Vagina (tissue), 2 donors: ENCODE data around the gene EPHB1. TPM values are rescaled to one million over a fixed set of nuclear protein-coding genes. Genes with fewer than 3 reads are reported as not detected.

Source experiments
- DNase-seq, 2 donors: peaks; one replicate each; pipeline ENCODE4 v3.0.0-alpha.2; 2017; ENCODE audit errors: extremely low spot score in 2 of 2
- H3K27ac ChIP-seq: fragments of 200-600 bp; sonication (generic); one replicate; pipeline ENCODE4 v1.5.1; 2019
- H3K27me3 ChIP-seq: fragments of 200-600 bp; sonication (generic); one replicate; pipeline ENCODE4 v1.5.1; 2019
- H3K36me3 ChIP-seq, 2 donors: fragments of 200-600 bp; sonication (generic); one replicate each; pipeline ENCODE4 v1.5.1; 2017 to 2019
- H3K4me1 ChIP-seq: fragments of 200-600 bp; sonication (generic); one replicate; pipeline ENCODE4 v1.5.1; 2019
- H3K4me3 ChIP-seq, 2 donors: fragments of 200-600 bp; sonication (generic); 1 replicate in 1 of 2; 2 replicates in 1 of 2; pipeline ENCODE4 v1.5.1; 2016 to 2019
- H3K9me3 ChIP-seq: fragments of 200-600 bp; sonication (generic); one replicate; pipeline ENCODE4 v1.5.1; 2019
- CTCF ChIP-seq, 3 experiments: fragments of 450-650 bp in 2 of 3; fragments of 200-600 bp in 1 of 3; sonication (generic) in 1 of 3; IDR thresholded peaks; one replicate each; pipeline ENCODE4 v1.5.1; 2017 to 2019; ENCODE audit warnings: antibody characterized with exemption in 3 of 3, mild to moderate bottlenecking in 2 of 3, moderate library complexity in 2 of 3
- POLR2A ChIP-seq, 2 donors: fragments of 450-650 bp; IDR thresholded peaks; one replicate each; pipeline ENCODE4 v1.6.1; 2017; ENCODE audit warnings: antibody characterized with exemption in 2 of 2, mild to moderate bottlenecking in 2 of 2, moderate library complexity in 2 of 2
- POLR2AphosphoS5 ChIP-seq, 2 donors: sonication (generic); formaldehyde crosslinking; IDR thresholded peaks; one replicate each; pipeline ENCODE4 v1.9.0; 2017; ENCODE audit warnings: antibody characterized with exemption in 2 of 2, mild to moderate bottlenecking in 2 of 2, low read depth in 1 of 2; ENCODE audit not compliant: insufficient read depth in 1 of 2
- intact Hi-C: fragments of 100-400 bp; cut with DNase I; formaldehyde crosslinking; loops from one replicate; pipeline ENCODE4 v1.15.1; 2023
- total RNA-seq: library from RNA; depleted of rRNA; stranded (reverse); fragments of >200 nt; gene quantifications from one replicate; pipeline ENCODE4 v1.2.3, GENCODE V29; 2016

Gene EPHB1
- total RNA-seq, 1 donor from 2014 or later, result 2.2 TPM

- no peak overlapping the region for H3K27ac ChIP-seq
- no peaks in the 10 kb centered on the region for H3K36me3 ChIP-seq
- DNase-seq, result peak in 1 of 2 donors; percentile 58
- intact Hi-C loops, result no loop called here
- H3K27me3 ChIP-seq, result no peaks in the 10 kb centered on the region
- TF ChIP-seq CTCF (IDR thresholded peaks at IDR 0.05), result no peak
- TF ChIP-seq POLR2A (IDR thresholded peaks at IDR 0.05), result no peak
- TF ChIP-seq POLR2AphosphoS5 (IDR thresholded peaks at IDR 0.05; ENCODE audit: insufficient read depth in 1 of 2, low read depth in 1 of 2), result no peak
- no peaks in the 10 kb centered on the region for H3K9me3 ChIP-seq
- H3K4me1 ChIP-seq, result no peaks in the 10 kb centered on the region
- no peak overlapping the region for H3K4me3 ChIP-seq
Observed at GRCh38 chr3:135215516-135215915, 420.5 kb downstream of the EPHB1 start.

GRCh38 chr3:135216659-135217058, 421.6 kb downstream of the EPHB1 start:
- H3K9me3 ChIP-seq, result no peaks in the 10 kb centered on the region
- peak in 1 of 2 donors; percentile 1 for DNase-seq
- no peaks in the 10 kb centered on the region for H3K36me3 ChIP-seq
- no peak overlapping the region for H3K4me3 ChIP-seq
- no peak overlapping the region for H3K27ac ChIP-seq
- intact Hi-C loops, result no loop called here
- TF ChIP-seq POLR2AphosphoS5 (IDR thresholded peaks at IDR 0.05; ENCODE audit: insufficient read depth in 1 of 2, low read depth in 1 of 2) (no peak), POLR2A (IDR thresholded peaks at IDR 0.05) (no peak), CTCF (IDR thresholded peaks at IDR 0.05) (no peak)
- no peaks in the 10 kb centered on the region for H3K27me3 ChIP-seq
- no peaks in the 10 kb centered on the region for H3K4me1 ChIP-seq

GRCh38 chr3:135217730-135218129, 422.7 kb downstream of the EPHB1 start:
- DNase-seq, result peak in 1 of 2 donors; percentile 20
- TF ChIP-seq POLR2AphosphoS5 (IDR thresholded peaks at IDR 0.05; ENCODE audit: insufficient read depth in 1 of 2, low read depth in 1 of 2), result no peak
- TF ChIP-seq CTCF (IDR thresholded peaks at IDR 0.05), result no peak
- no peak for TF ChIP-seq POLR2A (IDR thresholded peaks at IDR 0.05)
- no peaks in the 10 kb centered on the region for H3K36me3 ChIP-seq
- no peak overlapping the region for H3K4me3 ChIP-seq
- no peaks in the 10 kb centered on the region for H3K27me3 ChIP-seq
- H3K4me1 ChIP-seq, result no peaks in the 10 kb centered on the region
- no peaks in the 10 kb centered on the region for H3K9me3 ChIP-seq
- intact Hi-C loops, result no loop called here
- no peak overlapping the region for H3K27ac ChIP-seq

- Histone ChIP-seq H3K9me3 (no peaks in the 10 kb centered on the region), H3K27ac (no peak overlapping the region), H3K4me1 (no peaks in the 10 kb centered on the region), H3K27me3 (no peaks in the 10 kb centered on the region), H3K36me3 (no peaks in the 10 kb centered on the region), H3K4me3 (no peak overlapping the region)
- peak in 1 of 2 donors; percentile 16 for DNase-seq
- TF ChIP-seq POLR2A (IDR thresholded peaks at IDR 0.05) (no peak), CTCF (IDR thresholded peaks at IDR 0.05) (no peak), POLR2AphosphoS5 (IDR thresholded peaks at IDR 0.05; ENCODE audit: insufficient read depth in 1 of 2, low read depth in 1 of 2) (no peak)
- intact Hi-C loops, result no loop called here
Observed at GRCh38 chr3:135218304-135218703, 423.2 kb downstream of the EPHB1 start.

- H3K27ac ChIP-seq, result no peak overlapping the region
- H3K4me1 ChIP-seq, result no peaks in the 10 kb centered on the region
- intact Hi-C loops, result no loop called here
- peak in 1 of 2 donors; percentile 40 for DNase-seq
- TF ChIP-seq POLR2A (IDR thresholded peaks at IDR 0.05), result no peak
- no peaks in the 10 kb centered on the region for H3K36me3 ChIP-seq
- no peak overlapping the region for H3K4me3 ChIP-seq
- H3K9me3 ChIP-seq, result no peaks in the 10 kb centered on the region
- no peaks in the 10 kb centered on the region for H3K27me3 ChIP-seq
Observed at GRCh38 chr3:135218782-135219181, 423.7 kb downstream of the EPHB1 start.
